Right lobe of liver (tissue), 6 donors: ENCODE results near the gene ACOT6. TPM values are rescaled to one million over a fixed set of nuclear protein-coding genes. Genes with fewer than 3 reads are reported as not detected.
"Not testable (repeated sequence)": the region's sequence is repeated elsewhere in the genome, so short reads cannot be mapped to it uniquely, and the experiment has no call there.

Source experiments
- ATAC-seq, 4 donors: fragments of 200-7000 bp; cut with Tn5 transposase; one replicate each; pipeline ENCODE4 v1.9.1; 2020; ENCODE audit warnings: mild to moderate bottlenecking in 4 of 4, moderate library complexity in 4 of 4
- DNase-seq, 3 donors: peaks; one replicate each; pipeline ENCODE4 v3.0.0-alpha.2; 2020
- H3K27ac ChIP-seq, 3 donors: fragments of 200-600 bp; one replicate each; pipeline ENCODE4 v1.8.0; 2022
- H3K27me3 ChIP-seq, 2 donors: fragments of 200-600 bp; one replicate each; pipeline ENCODE4 v1.8.0; 2022
- H3K36me3 ChIP-seq, 4 donors: fragments of 200-600 bp; sonication (generic) in 1 of 4; one replicate each; pipeline versions ENCODE4 v1.5.1 to v1.8.0; 2017 to 2022; ENCODE audit warnings: control low read depth in 1 of 4
- H3K4me1 ChIP-seq, 4 donors: fragments of 200-600 bp; sonication (generic) in 1 of 4; one replicate each; pipeline versions ENCODE4 v1.5.1 to v1.8.0; 2017 to 2022; ENCODE audit warnings: control low read depth in 1 of 4
- H3K4me3 ChIP-seq, 3 donors: fragments of 200-600 bp; one replicate each; pipeline ENCODE4 v1.8.0; 2022
- H3K9me3 ChIP-seq, 4 donors: fragments of 200-600 bp; sonication (generic) in 1 of 4; one replicate each; pipeline versions ENCODE4 v1.5.1 to v1.8.0; 2017 to 2022; ENCODE audit warnings: control low read depth in 1 of 4
- POLR2A ChIP-seq: fragments of 450-650 bp; IDR thresholded peaks from one replicate; pipeline ENCODE4 v1.6.1; 2017; ENCODE audit warnings: antibody characterized with exemption, mild to moderate bottlenecking
- WGBS: methylation state at CpG from one replicate; pipeline ENCODE4 v1.1.6; 2018; ENCODE audit warnings: low coverage, low lambda C conversion rate; ENCODE audit not compliant: insufficient coverage; ENCODE audit errors: missing lambda C conversion rate; 5-methylcytosine and 5-hydroxymethylcytosine counted together
- intact Hi-C, 2 donors: fragments of 100-400 bp; cut with DNase I; formaldehyde crosslinking; loops; one replicate each; pipeline versions ENCODE4 v1.11.2 to v1.14.1; 2022
- total RNA-seq, 6 experiments: library from RNA; depleted of rRNA in 2 of 6; stranded (reverse); fragments of >200 nt in 2 of 6; fragmentation: NEBNext Ultra II Directional in 3 of 6; extraction: Animal tissue kit (Norgen Biotek cat#: 25700) in 3 of 6; gene quantifications; one replicate each; pipeline versions ENCODE4 v1.1.0 to v1.2.4, GENCODE V29; 2016 to 2023
- TF ChIP-seq, protein P1 (sequence below), 4 donors: fragments of 200-600 bp in 3 of 4; fragments of 450-650 bp in 1 of 4; IDR thresholded peaks; one replicate each; pipeline versions ENCODE4 v1.5.1 to v1.8.0; 2016 to 2022; ENCODE audit warnings: antibody characterized with exemption in 4 of 4, mild to moderate bottlenecking in 2 of 4
- donor health status: DM: no; HTN: yes; CAD: no.
- donor health status: DM: no; HTN: no; CAD: no.
- donor health status: DM: no; HTN: no; CAD: no.
- donor health status: DM: no; HTN: yes; CAD: no.
- donor health status: DM: no; HTN: yes; CAD: no.

Gene ACOT6
- total RNA-seq, 6 experiments from 2014 or later, result 0.49 to 1.4 (median 0.94) TPM; not detected in 2

DNA sequence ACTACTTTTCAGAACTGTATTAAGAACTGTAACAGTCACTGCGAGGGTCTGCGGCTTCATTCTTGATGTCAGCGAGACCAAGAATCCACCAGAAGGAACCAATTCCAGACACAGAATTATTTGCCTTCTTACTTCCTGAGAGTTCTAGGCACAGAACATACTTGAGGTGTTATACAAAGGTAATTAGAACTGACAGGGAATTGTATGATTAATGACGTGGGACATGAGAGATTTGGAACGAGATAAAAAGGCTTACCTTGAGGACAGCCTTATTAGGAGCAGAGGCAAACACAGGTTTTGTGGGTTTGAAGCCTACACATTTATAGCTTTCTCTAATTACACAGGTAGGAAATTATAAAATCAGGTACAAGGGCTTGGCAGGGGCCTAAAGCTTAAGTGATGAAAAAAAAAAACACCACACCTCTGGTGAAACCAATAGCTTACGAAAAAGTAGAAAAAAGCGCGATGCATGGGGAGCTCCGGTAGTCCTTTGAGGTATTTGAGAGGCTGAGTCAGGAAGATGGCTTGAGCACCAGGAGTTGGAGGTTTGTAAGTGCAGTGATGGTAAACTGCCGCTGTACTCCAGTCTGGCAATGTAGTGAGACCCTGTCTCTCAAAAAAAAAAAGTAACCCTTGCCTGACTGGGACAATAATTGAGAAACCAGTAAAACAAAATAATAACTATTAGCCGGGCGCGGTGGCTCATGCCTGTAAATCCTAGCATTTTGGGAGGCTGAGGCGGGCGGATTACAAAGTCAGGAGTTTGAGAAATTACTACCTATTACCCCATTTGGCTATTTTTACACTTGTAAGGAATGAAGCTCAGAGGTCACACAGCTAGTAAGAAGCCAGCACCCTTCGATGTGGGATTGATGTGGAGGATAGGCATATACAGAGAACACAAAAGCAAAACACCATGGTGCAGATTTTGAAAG is 44.1 kb upstream of the ACOT6 start:
- no peak for DNase-seq
- H3K9me3 ChIP-seq, result no peaks in the 10 kb centered on the region
- H3K27me3 ChIP-seq, result no peaks in the 10 kb centered on the region
- H3K27ac ChIP-seq, result peak overlapping the region; percentile 80 to 98 (median 96)
- TF ChIP-seq, protein P1, sequence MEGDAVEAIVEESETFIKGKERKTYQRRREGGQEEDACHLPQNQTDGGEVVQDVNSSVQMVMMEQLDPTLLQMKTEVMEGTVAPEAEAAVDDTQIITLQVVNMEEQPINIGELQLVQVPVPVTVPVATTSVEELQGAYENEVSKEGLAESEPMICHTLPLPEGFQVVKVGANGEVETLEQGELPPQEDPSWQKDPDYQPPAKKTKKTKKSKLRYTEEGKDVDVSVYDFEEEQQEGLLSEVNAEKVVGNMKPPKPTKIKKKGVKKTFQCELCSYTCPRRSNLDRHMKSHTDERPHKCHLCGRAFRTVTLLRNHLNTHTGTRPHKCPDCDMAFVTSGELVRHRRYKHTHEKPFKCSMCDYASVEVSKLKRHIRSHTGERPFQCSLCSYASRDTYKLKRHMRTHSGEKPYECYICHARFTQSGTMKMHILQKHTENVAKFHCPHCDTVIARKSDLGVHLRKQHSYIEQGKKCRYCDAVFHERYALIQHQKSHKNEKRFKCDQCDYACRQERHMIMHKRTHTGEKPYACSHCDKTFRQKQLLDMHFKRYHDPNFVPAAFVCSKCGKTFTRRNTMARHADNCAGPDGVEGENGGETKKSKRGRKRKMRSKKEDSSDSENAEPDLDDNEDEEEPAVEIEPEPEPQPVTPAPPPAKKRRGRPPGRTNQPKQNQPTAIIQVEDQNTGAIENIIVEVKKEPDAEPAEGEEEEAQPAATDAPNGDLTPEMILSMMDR (IDR thresholded peaks at IDR 0.05), result no peak
- TF ChIP-seq POLR2A, result no peak
- H3K4me1 ChIP-seq, result peaks cover 0 to 12% (median 0%) of the 10 kb centered on the region in 4 donors
- peak overlapping the region; percentile 60 to 69 (median 67) for H3K4me3 ChIP-seq
- intact Hi-C loops, result no loop called here
- ATAC-seq, result peak in 1 of 4 donors; percentile 1
- WGBS, result 35% methylated on average over 16 of the region's 16 CpGs
- no peaks in the 10 kb centered on the region for H3K36me3 ChIP-seq

DNA sequence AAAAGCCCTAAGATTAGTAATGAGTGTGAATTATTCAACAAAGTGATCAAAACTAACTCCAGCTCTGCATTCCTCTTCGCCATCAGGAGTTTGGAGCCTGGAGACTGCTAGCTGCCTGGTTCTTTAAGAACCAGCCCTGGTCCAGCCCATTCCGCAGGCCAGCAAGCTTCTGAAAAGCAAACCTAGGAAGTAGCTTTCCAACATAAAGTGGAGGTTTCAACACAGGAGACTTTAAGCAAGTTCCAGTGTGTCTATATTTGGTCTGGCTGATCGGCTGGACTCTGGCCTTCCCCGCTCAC is 43.5 kb upstream of the ACOT6 start:
- intact Hi-C loops, H3K27me3 ChIP-seq, H3K36me3 ChIP-seq, H3K9me3 ChIP-seq, DNase-seq, ATAC-seq: not testable (repeated sequence)
- H3K4me1 ChIP-seq, result peaks cover 0 to 13% (median 0%) of the 10 kb centered on the region in 4 donors
- TF ChIP-seq POLR2A, result peak; percentile 89
- peak overlapping the region; percentile 60 to 69 (median 67) for H3K4me3 ChIP-seq
- 3% methylated on average over 4 of the region's 4 CpGs for WGBS
- H3K27ac ChIP-seq, result peak overlapping the region; percentile 80 to 98 (median 96)

DNA sequence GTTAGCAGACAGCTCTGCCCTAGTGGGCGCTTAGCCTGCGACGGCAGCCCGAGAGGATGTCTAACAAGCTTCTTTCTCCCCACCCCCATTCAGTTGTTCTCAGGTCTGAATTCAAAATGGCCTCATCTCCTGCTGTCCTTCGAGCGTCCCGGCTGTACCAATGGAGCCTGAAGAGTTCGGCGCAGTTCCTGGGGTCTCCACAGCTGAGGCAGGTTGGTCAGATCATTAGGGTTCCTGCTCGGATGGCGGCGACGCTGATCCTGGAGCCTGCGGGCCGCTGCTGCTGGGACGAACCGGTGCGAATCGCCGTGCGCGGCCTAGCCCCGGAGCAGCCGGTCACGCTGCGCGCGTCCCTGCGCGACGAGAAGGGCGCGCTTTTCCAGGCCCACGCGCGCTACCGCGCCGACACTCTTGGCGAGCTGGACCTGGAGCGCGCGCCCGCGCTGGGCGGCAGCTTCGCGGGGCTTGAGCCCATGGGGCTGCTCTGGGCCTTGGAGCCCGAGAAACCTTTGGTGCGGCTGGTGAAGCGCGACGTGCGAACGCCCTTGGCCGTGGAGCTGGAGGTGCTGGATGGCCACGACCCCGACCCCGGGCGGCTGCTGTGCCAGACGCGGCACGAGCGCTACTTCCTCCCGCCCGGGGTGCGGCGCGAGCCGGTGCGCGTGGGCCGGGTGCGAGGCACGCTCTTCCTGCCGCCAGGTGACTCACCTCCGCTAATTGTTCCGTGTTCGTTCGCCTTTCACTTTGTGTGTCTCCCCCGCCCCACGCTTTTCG is 42.9 kb upstream of the ACOT6 start, which contains the start of gene ACOT2:
ACOT2 (plus strand) TSS at position 29 of the 774 bp plus-strand sequence; CDS start at position 57, 28 bp downstream.
- peak within 1 kb of the TSS; percentile 60 to 69 (median 67) for H3K4me3 ChIP-seq
- H3K9me3 ChIP-seq, H3K36me3 ChIP-seq, intact Hi-C loops, H3K27me3 ChIP-seq: not testable (repeated sequence)
- H3K4me1 ChIP-seq, result peaks cover 0 to 13% (median 0%) of the 10 kb centered on the region in 4 donors
- WGBS, result 0% methylated on average over 17 of the region's 83 CpGs
- TF ChIP-seq, protein P1 (IDR thresholded peaks at IDR 0.05), result peak in 2 of 4 donors; percentile 7 to 25
- TF ChIP-seq POLR2A, result peak; percentile 62
- DNase-seq (peak; percentile 91 to 96 (median 96)), ATAC-seq (peak; percentile 79 to 92 (median 85))
- peak within 1 kb of the TSS; percentile 80 to 98 (median 98) for H3K27ac ChIP-seq

DNA sequence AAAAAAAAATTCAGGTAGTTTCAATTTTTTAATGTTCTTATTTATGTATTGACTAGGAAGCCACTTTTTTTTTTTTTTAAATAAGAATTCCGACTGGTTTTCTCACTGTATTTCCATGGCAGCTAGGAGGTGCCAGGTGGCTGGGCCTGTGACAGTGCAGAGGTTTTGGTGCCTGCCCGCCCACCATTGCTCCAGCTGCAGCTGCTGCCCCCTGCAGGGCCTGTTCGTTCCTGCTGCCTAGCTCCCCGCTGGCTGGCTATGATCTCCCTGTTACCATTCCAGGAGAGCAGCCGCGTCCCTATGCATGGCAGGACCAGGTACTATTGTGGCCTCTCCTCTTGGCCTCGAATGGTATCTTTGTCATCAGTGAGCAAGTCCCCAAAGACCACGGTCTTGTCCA is 41.4 kb upstream of the ACOT6 start:
- H3K27me3 ChIP-seq, intact Hi-C loops, H3K9me3 ChIP-seq, H3K36me3 ChIP-seq: not testable (repeated sequence)
- TF ChIP-seq, protein P1 (IDR thresholded peaks at IDR 0.05), result peak; percentile 69 to 77 (median 70)
- DNase-seq (peak; percentile 66 to 78 (median 72)), ATAC-seq (peak; percentile 74 to 84 (median 78))
- peaks cover 0 to 13% (median 0%) of the 10 kb centered on the region in 4 donors for H3K4me1 ChIP-seq
- peak overlapping the region in 2 of 3 donors; percentile 98 for H3K27ac ChIP-seq
- WGBS, result 13% methylated on average over 7 of the region's 8 CpGs
- H3K4me3 ChIP-seq, result peak overlapping the region; percentile 60 to 69 (median 67)

DNA sequence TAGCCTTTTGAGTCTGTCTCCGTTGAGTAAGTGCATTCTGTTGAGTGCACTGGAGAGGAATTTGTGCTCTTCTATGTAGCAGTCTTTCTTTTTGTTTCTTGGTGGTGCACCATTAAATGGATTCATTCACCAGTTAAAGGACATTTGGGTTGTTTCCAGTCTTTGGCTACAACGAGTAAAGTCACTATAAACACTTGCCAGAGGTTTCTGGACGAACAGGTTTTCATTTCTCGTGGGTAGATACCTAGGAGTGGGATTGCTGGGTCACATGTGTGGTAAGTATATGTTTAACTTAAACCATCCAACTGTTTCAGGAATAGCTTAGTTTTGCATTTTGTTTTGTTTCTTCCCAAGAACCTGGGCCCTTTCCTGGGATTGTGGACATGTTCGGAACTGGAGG is 39.3 kb upstream of the ACOT6 start:
- Histone ChIP-seq H3K27ac (peak overlapping the region in 1 of 3 donors; percentile 37), H3K4me1 (peaks cover 0 to 12% (median 0%) of the 10 kb centered on the region in 4 donors)
- H3K4me3 ChIP-seq, DNase-seq, H3K9me3 ChIP-seq, H3K27me3 ChIP-seq, intact Hi-C loops, H3K36me3 ChIP-seq, ATAC-seq: not testable (repeated sequence)
- 57% methylated on average over 5 of the region's 5 CpGs for WGBS

DNA sequence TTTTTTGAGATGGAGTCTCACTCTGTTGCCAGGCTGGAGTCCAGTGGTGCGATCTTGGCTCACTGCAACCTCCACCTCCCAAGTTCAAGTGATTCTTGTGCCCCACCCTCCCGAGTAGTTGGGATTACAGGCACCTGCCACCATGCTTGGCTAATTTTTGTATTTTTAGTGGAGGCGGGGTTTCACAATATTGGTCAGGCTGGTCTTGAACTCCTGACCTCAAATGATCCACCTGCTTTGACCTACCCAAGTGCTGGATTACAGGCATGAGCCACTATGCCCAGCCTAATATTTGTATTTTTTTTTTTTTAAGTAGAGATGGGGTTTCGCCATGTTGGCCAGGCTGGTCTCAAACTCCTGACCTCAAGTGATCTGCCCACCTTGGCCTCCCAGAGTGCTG is 38.6 kb upstream of the ACOT6 start:
- WGBS, result 60% methylated on average over 1 of the region's 4 CpGs
- H3K36me3 ChIP-seq, intact Hi-C loops, H3K9me3 ChIP-seq, H3K27me3 ChIP-seq, DNase-seq, H3K4me3 ChIP-seq, ATAC-seq: not testable (repeated sequence)
- Histone ChIP-seq H3K4me1 (peaks cover 0 to 13% (median 0%) of the 10 kb centered on the region in 4 donors), H3K27ac (peak overlapping the region in 1 of 3 donors; percentile 37)

DNA sequence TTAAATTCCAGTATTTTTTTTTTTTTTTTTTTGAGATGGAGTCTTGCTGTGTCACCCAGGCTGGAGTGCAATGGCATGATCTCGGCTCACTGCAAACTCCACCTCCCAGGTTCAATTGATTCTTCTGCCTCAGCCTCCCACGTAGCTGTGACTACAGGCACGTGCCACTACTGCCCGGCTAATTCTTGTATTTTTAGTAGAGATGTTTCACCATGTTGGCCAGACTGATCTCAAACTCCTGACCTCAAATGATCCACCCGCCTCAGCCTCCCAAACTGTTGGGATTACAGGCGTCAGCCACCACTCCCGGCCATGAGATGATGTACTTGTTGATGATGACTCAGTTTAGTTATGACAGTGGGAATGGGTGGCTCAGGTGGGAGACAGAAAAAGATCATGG is 38.1 kb upstream of the ACOT6 start:
- Histone ChIP-seq H3K27ac (peak overlapping the region in 1 of 3 donors; percentile 37), H3K4me1 (peaks cover 0 to 13% (median 0%) of the 10 kb centered on the region in 4 donors)
- ATAC-seq, DNase-seq, H3K36me3 ChIP-seq, H3K4me3 ChIP-seq, H3K9me3 ChIP-seq, H3K27me3 ChIP-seq, intact Hi-C loops: not testable (repeated sequence)
- 88% methylated on average over 6 of the region's 7 CpGs for WGBS
